ENCODE measurements around the gene CEP41. TPM values are rescaled to one million over a fixed set of nuclear protein-coding genes. Genes with fewer than 3 reads are reported as not detected.

The CEP41 gene
- total RNA-seq, 1 donor = 1.9 TPM

DNA sequence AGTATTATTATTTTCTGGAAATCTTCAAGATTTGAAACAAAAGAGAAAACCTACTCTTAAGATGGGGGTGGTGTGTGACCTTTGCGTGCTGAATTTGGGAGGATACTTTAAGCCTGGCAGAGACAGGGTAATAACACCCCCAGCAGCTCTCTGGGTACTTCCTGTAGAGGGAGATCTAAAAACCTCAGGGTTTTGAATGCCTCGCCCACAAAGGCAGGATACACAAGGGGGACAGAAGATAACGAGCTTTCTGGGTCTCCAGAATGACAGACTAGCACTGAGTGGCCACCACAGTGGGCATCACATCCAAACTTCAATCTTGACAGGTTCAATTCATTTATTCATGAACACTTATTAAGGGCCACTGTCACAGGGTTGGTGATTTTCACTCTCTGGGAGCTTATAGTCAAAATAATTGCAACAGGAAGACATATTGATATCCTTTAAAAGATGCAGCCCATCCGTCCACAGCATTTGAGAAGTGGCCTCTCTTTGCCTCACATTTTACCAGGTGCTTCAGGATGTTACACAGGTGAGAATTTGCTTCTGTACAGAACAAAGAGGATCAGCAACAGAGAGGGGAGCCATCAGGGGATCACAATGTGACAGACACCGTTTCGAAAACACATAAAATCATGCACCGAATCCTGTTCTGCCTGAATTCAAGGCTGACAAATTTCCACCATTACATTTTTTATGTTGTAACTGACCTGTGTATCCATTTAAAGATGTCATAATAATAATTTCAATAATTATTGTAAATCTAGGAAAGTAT lies 46.2 kb downstream of the CEP41 start:
- Histone ChIP-seq H3K4me1 (ENCODE audit: insufficient read depth, low read length) (peaks cover 26% of the 10 kb centered on the region), H3K27me3 (ENCODE audit: insufficient read depth, low read length) (no peaks in the 10 kb centered on the region), H3K9me3 (ENCODE audit: low read depth, low read length) (no peaks in the 10 kb centered on the region), H3K4me3 (ENCODE audit: low read length) (no peak overlapping the region)

DNA sequence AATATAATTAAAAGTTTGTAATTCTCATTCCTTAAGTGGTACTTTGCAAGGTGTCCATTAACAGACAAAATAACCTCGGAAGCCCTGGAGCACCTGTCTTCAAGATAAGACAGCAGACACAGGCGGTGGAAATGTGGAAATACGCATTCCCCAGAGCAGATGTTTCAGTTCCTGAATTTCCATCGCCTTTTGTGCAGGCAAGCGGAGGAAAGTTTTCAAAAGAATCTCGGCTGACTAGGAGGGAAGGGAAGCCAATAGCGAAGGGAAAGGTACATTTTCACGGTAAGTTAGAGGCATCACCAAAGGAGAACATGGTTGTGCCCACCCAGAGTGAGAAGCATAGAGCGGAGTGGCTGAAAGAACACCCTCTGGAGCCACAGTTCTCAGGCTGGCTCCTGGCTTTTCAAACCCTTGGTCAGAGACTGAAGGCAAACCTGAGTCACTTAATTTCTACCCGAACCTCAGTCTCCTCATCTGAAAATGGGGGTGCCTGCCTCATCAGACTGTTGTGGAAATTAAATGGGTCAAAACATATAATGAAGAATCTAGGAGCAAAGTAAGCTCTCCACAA lies 46.9 kb downstream of the CEP41 start:
- Histone ChIP-seq H3K4me3 (ENCODE audit: low read length) (no peak overlapping the region), H3K4me1 (ENCODE audit: insufficient read depth, low read length) (peaks cover 24% of the 10 kb centered on the region), H3K9me3 (ENCODE audit: low read depth, low read length) (no peaks in the 10 kb centered on the region), H3K27me3 (ENCODE audit: insufficient read depth, low read length) (no peaks in the 10 kb centered on the region)

DNA sequence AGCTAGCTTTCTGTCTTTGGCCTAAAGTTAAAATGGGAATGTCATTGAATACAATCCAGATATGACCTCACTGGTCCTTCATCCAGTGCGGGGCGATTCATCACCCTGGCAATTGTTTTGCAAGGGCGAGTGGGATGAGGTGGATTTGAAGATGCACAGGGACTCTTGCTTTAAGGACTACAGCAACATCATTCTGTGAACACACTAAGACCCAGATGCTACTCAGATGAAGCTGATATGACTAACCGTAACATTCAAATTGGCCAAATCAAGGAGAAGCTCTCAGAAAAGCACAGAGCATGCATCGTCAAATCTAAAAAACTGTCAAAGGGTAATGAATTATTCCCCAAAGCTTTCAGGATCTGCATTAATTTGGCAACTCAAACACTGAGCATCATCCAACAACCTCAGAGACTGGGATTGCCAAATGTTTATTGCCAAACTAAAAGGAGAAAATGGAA lies 47.7 kb downstream of the CEP41 start:
- H3K27me3 ChIP-seq (ENCODE audit: insufficient read depth, low read length) = no peaks in the 10 kb centered on the region
- H3K4me1 ChIP-seq (ENCODE audit: insufficient read depth, low read length) = peaks cover 17% of the 10 kb centered on the region
- H3K9me3 ChIP-seq (ENCODE audit: low read depth, low read length) = no peaks in the 10 kb centered on the region
- H3K4me3 ChIP-seq (ENCODE audit: low read length) = no peak overlapping the region

DNA sequence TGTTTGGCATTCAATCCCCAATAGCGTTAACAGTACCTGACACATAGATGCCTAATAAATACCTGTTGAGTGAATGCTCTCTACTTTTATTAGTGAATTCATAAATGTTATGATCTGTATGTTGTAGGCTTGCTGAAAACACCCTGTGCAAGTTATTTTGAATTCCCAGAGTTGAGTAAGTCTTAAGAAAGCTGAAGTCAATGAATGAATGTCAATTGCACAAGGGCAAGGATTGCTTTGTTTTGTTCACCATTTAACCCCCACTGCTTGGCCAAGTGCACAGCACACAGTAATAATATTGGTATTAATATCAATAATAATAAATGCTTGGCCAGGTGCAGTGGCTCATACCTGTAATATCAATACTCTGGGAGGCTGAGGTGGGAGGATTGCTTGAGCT lies 50.3 kb downstream of the CEP41 start:
- no peaks in the 10 kb centered on the region for H3K27me3 ChIP-seq (ENCODE audit: insufficient read depth, low read length)
- no peaks in the 10 kb centered on the region for H3K9me3 ChIP-seq (ENCODE audit: low read depth, low read length)
- H3K4me1 ChIP-seq (ENCODE audit: insufficient read depth, low read length) = peaks cover 17% of the 10 kb centered on the region
- H3K4me3 ChIP-seq (ENCODE audit: low read length) = no peak overlapping the region

GRCh38 chr7:130388671-130389070 lies 52.1 kb downstream of the CEP41 start:
- H3K4me1 ChIP-seq (ENCODE audit: insufficient read depth, low read length) = peaks cover 12% of the 10 kb centered on the region
- H3K27me3 ChIP-seq (ENCODE audit: insufficient read depth, low read length) = no peaks in the 10 kb centered on the region
- no peaks in the 10 kb centered on the region for H3K9me3 ChIP-seq (ENCODE audit: low read depth, low read length)
- no peak overlapping the region for H3K4me3 ChIP-seq (ENCODE audit: low read length)

GRCh38 chr7:130387628-130388403 lies 53.0 kb downstream of the CEP41 start:
- Histone ChIP-seq H3K4me1 (ENCODE audit: insufficient read depth, low read length) (peaks cover 8% of the 10 kb centered on the region), H3K9me3 (ENCODE audit: low read depth, low read length) (no peaks in the 10 kb centered on the region), H3K4me3 (ENCODE audit: low read length) (no peak overlapping the region), H3K27me3 (ENCODE audit: insufficient read depth, low read length) (no peaks in the 10 kb centered on the region)

DNA sequence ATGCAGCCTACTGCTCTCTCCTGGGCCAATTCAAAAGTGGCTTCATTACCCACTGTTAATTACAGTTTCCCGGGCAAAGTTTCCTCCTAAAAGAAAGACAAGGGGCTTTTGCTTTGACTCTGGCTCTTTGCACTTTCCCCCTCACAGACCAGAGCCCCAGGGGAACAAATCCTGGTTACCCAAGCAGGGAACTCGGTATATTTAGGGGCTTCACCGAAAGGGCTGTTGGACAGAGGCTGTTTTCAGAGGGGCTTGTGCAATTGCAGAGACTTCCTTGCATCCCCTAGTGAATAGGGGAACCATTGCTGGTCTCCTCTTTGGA lies 53.5 kb downstream of the CEP41 start:
- Histone ChIP-seq H3K27me3 (ENCODE audit: insufficient read depth, low read length) (no peaks in the 10 kb centered on the region), H3K9me3 (ENCODE audit: low read depth, low read length) (no peaks in the 10 kb centered on the region)

DNA sequence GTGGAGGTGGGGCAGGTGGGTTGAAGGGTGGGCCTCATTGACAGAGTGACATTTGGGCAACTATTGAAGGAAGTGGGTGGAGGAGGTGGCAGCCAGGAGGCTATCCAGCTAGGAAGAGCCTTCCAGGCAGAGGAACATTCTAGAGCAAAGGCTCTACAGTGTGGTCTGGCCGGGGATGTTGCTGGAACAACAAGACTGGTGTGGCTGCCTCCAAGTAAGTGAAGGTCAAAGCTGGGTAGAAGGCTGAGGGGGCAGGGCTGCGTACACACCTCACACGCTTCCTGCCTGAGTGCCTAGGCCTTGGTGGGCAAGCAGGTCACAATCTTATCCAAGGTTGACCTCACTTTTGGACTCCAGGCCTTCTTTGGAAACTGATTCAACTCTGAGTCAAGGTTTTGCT lies 53.9 kb downstream of the CEP41 start:
- H3K4me1 ChIP-seq (ENCODE audit: insufficient read depth, low read length) = peaks cover 8% of the 10 kb centered on the region
- no peaks in the 10 kb centered on the region for H3K27me3 ChIP-seq (ENCODE audit: insufficient read depth, low read length)
- no peaks in the 10 kb centered on the region for H3K9me3 ChIP-seq (ENCODE audit: low read depth, low read length)
- no peak overlapping the region for H3K4me3 ChIP-seq (ENCODE audit: low read length)

More for the DNA sequence above, 53.5 kb downstream of the CEP41 start:
- Histone ChIP-seq H3K4me3 (ENCODE audit: low read length) (no peak overlapping the region), H3K4me1 (ENCODE audit: insufficient read depth, low read length) (peaks cover 8% of the 10 kb centered on the region)

DNA sequence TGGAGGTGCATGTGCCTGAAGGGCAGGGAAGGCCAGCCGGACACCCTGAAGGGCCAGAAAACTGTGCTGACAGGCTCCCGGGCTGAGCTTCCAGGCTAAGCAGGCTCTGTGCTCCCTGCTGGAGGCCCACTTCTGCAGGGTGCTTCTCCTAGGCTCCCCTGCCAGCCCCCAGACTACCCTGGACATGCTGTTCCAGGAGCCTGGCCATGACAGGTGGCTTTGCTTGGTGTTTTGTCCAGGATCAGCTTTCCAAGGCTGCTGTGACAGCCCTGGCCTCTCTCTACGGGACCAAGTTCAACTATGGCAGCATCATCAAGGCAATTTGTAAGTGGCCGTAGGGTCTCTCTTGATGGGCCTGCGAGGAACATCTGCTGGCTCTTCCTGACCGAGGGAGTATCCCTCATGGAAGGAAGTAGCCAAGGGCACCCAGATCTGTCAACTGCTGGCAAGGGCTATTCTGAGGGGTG lies 55.2 kb downstream of the CEP41 start:
- Histone ChIP-seq H3K4me1 (ENCODE audit: insufficient read depth, low read length) (peaks cover 8% of the 10 kb centered on the region), H3K4me3 (ENCODE audit: low read length) (no peak overlapping the region), H3K27me3 (ENCODE audit: insufficient read depth, low read length) (no peaks in the 10 kb centered on the region), H3K9me3 (ENCODE audit: low read depth, low read length) (no peaks in the 10 kb centered on the region)

GRCh38 chr7:130384841-130385599 lies 55.8 kb downstream of the CEP41 start:
- peaks cover 8% of the 10 kb centered on the region for H3K4me1 ChIP-seq (ENCODE audit: insufficient read depth, low read length)
- no peaks in the 10 kb centered on the region for H3K9me3 ChIP-seq (ENCODE audit: low read depth, low read length)
- no peaks in the 10 kb centered on the region for H3K27me3 ChIP-seq (ENCODE audit: insufficient read depth, low read length)
- H3K4me3 ChIP-seq (ENCODE audit: low read length) = no peak overlapping the region

DNA sequence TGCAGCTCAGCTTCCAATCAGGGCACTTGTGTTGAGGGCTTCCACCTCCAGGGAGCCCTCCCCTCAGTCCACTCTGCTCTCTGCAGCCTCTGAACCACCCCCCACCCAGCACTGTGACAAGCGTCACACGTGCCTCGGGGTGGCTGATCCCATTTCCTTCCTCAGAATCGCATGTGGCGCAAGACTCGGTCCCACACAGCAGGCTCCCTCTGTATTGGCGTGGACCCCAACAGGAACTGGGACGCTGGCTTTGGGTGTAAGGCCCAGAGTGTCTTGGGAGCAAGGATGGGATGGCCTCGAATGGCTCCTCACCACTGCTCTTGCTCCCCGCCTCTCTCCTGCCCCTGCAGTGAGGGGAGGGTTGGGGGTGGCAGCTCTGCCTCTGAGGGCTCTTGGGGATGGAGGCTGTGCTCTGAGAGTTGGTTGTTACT lies 56.4 kb downstream of the CEP41 start:
- H3K9me3 ChIP-seq (ENCODE audit: low read depth, low read length) = no peaks in the 10 kb centered on the region
- no peak overlapping the region for H3K4me3 ChIP-seq (ENCODE audit: low read length)
- peaks cover 8% of the 10 kb centered on the region for H3K4me1 ChIP-seq (ENCODE audit: insufficient read depth, low read length)
- H3K27me3 ChIP-seq (ENCODE audit: insufficient read depth, low read length) = no peaks in the 10 kb centered on the region

DNA sequence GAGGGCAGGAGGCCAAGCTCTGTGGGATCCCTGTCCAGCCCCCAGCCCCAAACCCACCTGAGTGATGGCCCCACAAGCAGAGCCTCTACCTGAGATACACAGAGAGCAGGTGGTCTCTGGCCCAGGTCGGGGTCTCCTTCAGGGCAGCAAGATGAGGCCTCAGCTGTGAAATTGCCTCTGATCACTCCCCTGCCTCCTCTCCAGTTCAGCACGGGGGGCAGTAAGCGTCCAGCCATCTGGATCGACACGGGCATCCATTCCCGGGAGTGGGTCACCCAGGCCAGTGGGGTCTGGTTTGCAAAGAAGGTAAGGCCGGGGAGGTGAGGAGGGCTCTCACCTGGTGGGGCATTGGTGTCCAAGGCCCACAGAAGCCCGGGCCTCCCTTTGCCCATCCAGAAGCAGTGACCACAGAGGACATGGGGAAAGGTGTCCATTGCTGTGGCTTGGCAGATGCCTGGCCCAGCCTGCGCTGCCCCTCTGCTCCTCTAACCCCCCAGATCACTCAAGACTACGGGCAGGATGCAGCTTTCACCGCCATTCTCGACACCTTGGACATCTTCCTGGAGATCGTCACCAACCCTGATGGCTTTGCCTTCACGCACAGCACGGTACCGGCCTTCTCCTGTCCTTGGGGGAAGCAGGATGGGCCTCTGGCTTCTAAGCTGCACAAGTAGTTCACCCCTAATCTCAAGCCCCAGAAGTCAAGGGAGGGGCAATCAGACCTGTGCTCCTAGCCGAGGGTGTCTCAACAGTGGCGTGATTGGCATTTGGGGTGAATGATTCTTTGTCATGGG lies 57.4 kb downstream of the CEP41 start:
- H3K4me1 ChIP-seq (ENCODE audit: insufficient read depth, low read length) = peaks cover 8% of the 10 kb centered on the region
- H3K4me3 ChIP-seq (ENCODE audit: low read length) = no peak overlapping the region
- H3K27me3 ChIP-seq (ENCODE audit: insufficient read depth, low read length) = no peaks in the 10 kb centered on the region
- H3K9me3 ChIP-seq (ENCODE audit: low read depth, low read length) = no peaks in the 10 kb centered on the region

GRCh38 chr7:130381468-130382312 lies 59.1 kb downstream of the CEP41 start:
- Histone ChIP-seq H3K9me3 (ENCODE audit: low read depth, low read length) (no peaks in the 10 kb centered on the region), H3K27me3 (ENCODE audit: insufficient read depth, low read length) (no peaks in the 10 kb centered on the region)

More at GRCh38 chr7:130381468-130382312, 59.1 kb downstream of the CEP41 start:
- no peak overlapping the region for H3K4me3 ChIP-seq (ENCODE audit: low read length)
- peaks cover 8% of the 10 kb centered on the region for H3K4me1 ChIP-seq (ENCODE audit: insufficient read depth, low read length)
